Stimulated activated naive CD8-positive, alpha-beta T cell treated with anti-CD3 and anti-CD28 coated beads, Interleukin-15, Interleukin-2, amounts not matched to agents 100 U/mL and 50 U/mL, for 24 hours (primary cell): ENCODE data around the gene EIF3I.

ENCODE experiments used
- ATAC-seq: fragments of 150-1000 bp; cut with Tn5 transposase; one replicate; pipeline ENCODE4 v1.10.0; 2021
- DNase-seq: peaks from one replicate; pipeline ENCODE4 v3.0.0; 2021

The EIF3I gene

DNA sequence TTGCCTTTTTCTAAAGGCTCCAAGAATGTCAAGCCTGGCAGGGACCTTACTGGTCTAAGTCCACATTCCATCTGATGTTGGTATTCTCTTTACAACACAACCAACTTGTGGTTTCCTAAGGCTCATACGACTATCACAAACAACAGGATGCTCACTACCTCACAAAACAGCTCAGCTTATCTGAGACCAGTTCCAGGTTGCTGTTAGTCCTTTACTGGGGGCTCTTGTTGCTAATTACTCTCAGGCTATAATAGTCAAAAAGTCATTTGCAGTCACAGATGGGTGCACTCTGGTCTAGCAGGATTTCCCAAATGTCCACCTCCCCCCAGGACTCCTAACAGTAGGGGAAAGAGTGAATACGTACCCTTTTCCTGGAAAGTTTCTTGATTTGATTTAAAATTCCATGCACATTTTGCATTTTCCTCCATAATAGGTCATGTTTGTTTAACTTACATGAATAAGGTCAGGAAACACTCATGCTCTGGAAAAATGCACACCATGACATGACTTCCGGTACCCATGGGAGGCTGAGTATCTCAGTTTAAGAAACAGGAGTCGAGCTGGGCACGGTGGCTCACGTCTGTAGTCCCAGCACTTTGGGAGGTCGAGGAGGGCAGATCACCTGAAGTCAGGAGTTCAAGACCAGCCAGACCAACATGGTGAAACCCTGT lies 44.8 kb downstream of the EIF3I start:
- ATAC-seq (peak; percentile 40), DNase-seq (no peak)

DNA sequence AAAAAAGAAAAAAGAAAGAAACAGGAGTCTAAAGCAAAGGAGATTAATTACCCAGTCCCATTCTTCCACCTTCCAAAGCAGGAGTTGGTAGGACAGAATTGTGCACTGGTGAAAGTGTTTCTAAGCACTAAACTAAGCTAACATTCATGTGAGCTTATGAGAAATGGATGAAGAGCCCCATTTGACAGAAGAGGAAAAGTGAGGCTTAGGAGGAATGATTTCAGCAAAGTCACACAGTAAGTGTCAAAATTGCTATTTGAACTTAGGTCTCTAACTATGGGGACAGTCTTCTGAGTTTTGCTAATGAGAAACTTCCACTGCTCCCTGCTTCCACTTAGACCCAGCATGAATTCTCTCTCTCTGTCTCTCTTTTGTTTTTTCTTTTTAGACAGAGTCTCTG lies 47.5 kb downstream of the EIF3I start:
- no peak for DNase-seq
- ATAC-seq, result no peak

DNA sequence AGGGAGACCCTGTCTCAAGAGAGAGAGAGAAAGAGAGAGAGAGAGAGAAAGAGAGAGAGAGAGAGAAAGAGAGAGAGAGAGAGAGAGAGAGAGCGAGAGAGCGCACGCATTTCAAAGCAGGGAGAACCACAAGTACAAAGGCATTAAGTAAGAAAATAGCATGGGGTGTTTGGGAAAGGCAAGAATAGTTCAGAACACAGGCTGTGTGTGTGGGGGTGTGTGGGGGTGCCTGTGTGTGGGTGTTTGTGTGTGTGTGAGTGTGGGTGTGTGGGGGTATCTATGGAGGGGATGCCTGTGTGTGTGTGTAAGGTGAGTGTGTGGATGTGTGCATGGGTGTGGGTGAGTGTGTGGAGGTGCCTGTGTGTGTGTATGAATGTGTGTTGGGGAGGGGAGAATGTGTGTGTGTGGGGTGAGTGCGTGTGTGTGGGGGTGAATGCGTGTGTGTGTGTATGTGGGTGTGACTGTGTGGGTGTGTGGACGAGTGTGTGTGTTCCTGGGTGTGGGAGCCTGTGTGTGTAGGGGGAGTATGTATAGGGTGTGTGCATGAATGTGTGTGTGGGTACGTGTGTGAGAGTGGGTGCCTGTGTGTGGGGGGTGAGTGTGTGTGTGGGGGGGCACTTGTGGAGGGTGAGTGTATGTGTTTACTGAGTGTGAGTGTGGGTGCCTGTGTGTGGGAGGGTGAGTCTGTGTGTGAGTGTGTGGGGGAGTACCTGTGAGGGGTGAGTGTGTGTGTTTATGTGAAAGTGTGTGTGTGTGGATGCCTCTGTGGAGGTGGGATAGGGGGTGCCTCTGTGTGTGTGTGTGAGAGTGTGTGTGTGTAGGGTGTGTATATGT lies 50.6 kb downstream of the EIF3I start:
- ATAC-seq, result no peak

DNA sequence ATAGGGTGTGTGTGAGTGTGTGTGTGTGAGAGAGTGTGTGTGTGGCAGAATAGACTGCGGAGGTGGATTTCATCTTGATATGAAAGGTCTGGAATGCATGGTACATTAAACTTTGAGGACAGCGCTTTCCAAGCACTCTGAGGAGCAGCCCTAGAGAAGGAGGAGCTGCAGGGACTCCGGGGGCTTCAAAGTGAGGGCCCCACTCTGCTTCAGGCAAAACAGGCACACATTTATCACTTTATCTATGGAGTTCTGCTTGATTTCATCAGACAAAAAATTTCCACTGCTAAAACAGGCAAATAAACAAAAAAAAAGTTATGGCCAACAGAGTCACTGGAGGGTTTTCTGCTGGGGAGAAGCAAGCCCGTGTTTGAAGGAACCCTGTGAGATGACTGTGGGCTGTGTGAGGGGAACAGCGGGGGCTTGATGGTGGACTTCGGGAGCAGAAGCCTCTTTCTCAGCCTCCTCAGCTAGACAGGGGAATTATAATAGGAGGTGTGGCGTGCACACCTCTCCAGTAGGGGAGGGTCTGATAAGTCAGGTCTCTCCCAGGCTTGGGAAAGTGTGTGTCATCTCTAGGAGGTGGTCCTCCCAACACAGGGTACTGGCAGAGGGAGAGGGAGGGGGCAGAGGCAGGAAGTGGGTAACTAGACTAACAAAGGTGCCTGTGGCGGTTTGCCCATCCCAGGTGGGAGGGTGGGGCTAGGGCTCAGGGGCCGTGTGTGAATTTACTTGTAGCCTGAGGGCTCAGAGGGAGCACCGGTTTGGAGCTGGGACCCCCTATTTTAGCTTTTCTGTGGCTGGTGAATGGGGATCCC lies 51.4 kb downstream of the EIF3I start:
- ATAC-seq (peak; percentile 96), DNase-seq (peak; percentile 84)

More for the DNA sequence above, 50.6 kb downstream of the EIF3I start:
- no peak for DNase-seq

DNA sequence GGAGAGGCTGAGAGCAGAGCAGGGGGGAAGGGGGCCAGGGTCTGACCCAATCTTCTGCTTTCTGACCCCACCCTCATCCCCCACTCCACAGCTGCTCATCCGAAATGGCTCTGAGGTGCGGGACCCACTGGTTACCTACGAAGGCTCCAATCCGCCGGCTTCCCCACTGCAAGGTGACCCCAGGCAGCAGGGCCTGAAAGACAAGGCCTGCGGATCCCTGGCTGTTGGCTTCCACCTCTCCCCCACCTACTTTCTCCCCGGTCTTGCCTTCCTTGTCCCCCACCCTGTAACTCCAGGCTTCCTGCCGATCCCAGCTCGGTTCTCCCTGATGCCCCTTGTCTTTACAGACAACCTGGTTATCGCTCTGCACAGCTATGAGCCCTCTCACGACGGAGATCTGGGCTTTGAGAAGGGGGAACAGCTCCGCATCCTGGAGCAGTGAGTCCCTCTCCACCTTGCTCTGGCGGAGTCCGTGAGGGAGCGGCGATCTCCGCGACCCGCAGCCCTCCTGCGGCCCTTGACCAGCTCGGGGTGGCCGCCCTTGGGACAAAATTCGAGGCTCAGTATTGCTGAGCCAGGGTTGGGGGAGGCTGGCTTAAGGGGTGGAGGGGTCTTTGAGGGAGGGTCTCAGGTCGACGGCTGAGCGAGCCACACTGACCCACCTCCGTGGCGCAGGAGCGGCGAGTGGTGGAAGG lies 52.6 kb downstream of the EIF3I start:
- ATAC-seq (no peak), DNase-seq (no peak)

DNA sequence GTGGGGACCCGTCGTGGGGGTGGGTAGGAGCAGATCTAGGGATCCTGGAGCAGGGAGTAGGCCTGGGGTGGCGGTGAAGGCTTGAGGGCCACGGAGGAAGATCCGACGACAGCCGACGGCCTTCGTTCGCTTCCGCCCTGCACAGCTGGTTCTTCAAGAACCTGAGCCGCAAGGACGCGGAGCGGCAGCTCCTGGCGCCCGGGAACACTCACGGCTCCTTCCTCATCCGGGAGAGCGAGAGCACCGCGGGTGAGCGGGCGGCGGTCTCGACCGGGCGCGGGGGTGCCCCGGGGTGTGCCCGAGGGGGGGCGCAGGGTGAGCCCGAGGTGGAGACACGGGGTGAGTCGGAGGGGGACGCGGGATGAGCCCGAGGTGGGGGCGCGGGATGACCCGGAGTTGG lies 53.2 kb downstream of the EIF3I start:
- ATAC-seq (no peak), DNase-seq (no peak)

DNA sequence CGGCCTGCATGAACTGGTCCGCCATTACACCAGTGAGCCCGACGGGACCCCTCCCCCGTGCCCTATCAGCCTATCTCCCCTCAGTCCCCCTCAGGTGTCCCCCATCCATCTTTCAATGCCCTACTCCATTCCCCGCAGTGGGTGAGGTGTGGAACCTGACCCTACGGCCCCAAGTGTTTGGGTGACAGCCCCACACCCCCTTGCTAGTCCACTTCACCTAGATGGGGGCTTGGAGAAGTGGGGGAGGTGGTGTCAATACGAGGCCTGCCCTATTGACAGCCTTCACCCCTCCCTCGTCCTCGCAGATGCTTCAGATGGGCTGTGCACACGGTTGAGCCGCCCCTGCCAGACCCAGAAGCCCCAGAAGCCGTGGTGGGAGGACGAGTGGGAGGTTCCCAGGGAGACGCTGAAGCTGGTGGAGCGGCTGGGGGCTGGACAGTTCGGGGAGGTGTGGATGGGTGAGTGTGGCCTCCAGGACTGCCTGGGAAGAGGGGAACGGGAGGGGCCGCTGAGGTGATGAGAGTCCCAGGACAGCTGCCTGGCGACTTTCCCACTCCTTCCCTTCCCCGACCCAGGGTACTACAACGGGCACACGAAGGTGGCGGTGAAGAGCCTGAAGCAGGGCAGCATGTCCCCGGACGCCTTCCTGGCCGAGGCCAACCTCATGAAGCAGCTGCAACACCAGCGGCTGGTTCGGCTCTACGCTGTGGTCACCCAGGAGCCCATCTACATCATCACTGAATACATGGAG lies 54.0 kb downstream of the EIF3I start:
- no peak for DNase-seq
- ATAC-seq, result no peak
